OCI-LY3 (cell line): Measurements from ENCODE around the gene ABLIM2.
A peak's percentile ranks its signal among the peaks of the same experiment; 100 is the strongest.

Experiments used
- H2AFZ ChIP-seq: fragments of 200-600, 300-600 bp; shearing (Covaris generic); 2 replicates; pipeline ENCODE4 v1.6.0; 2014; ENCODE audit warnings: antibody characterized with exemption, low read depth, low read length
- H3K27ac ChIP-seq: fragments of 200-600, 300-600 bp; sonication (generic); 2 replicates; pipeline ENCODE4 v1.5.1; 2014; ENCODE audit warnings: mild to moderate bottlenecking, low read length, moderate library complexity, mixed read lengths
- H3K27me3 ChIP-seq: fragments of 200-600, 300-600 bp; sonication (generic); 2 replicates; pipeline ENCODE4 v1.6.1; 2014; ENCODE audit warnings: low read depth, low read length, mixed read lengths
- H3K36me3 ChIP-seq: fragments of 200-600, 300-600 bp; sonication (generic); replicated peaks from 2 replicates; pipeline ENCODE3; 2014; ENCODE audit warnings: low read depth, low read length, mixed read lengths
- H3K4me1 ChIP-seq: fragments of 300-600, 200-600 bp; sonication (generic); 2 replicates; pipeline ENCODE4 v1.6.1; 2014; ENCODE audit warnings: low read length, mixed read lengths
- H3K4me2 ChIP-seq: fragments of 200-600, 300-600 bp; sonication (generic); 2 replicates; pipeline ENCODE4 v1.6.1; 2014; ENCODE audit warnings: low read length, mixed read lengths
- H3K4me3 ChIP-seq: fragments of 300-600, 200-600 bp; sonication (generic); 2 replicates; pipeline ENCODE4 v1.5.1; 2014; ENCODE audit warnings: antibody characterized with exemption, mild to moderate bottlenecking, low read length, moderate library complexity
- H3K79me2 ChIP-seq: fragments of 300-600, 200-600 bp; shearing (Covaris generic); 2 replicates; pipeline ENCODE4 v1.6.1; 2014; ENCODE audit warnings: mild to moderate bottlenecking, low read length, mixed read lengths
- H3K9ac ChIP-seq: fragments of 300-600, 200-600 bp; shearing (Covaris generic); 2 replicates; pipeline ENCODE4 v1.6.0; 2014; ENCODE audit warnings: mild to moderate bottlenecking, low read length, moderate library complexity
- H3K9me3 ChIP-seq: fragments of 200-600, 300-600 bp; shearing (Covaris generic); 2 replicates; pipeline ENCODE4 v1.6.1; 2014; ENCODE audit warnings: low read length, mixed read lengths; ENCODE audit not compliant: insufficient read depth
- H4K20me1 ChIP-seq: fragments of 200-600, 300-600 bp; sonication (generic); 2 replicates; pipeline ENCODE4 v1.6.1; 2016; ENCODE audit warnings: low read length, mixed read lengths; ENCODE audit not compliant: insufficient read depth
- EZH2phosphoT487 ChIP-seq: fragments of 200-600 bp; shearing (Covaris generic); IDR thresholded peaks from 2 replicates; pipeline ENCODE4 v1.6.1; 2018; ENCODE audit warnings: antibody characterized with exemption, mixed run types, low read depth
- TF ChIP-seq, protein P1 (sequence below): fragments of 200-600, 300-600 bp; sonication (generic); IDR thresholded peaks from 2 replicates; pipeline ENCODE4 v1.5.1; 2014; ENCODE audit warnings: antibody characterized with exemption, low read length, low read depth

ABLIM2 gene

DNA sequence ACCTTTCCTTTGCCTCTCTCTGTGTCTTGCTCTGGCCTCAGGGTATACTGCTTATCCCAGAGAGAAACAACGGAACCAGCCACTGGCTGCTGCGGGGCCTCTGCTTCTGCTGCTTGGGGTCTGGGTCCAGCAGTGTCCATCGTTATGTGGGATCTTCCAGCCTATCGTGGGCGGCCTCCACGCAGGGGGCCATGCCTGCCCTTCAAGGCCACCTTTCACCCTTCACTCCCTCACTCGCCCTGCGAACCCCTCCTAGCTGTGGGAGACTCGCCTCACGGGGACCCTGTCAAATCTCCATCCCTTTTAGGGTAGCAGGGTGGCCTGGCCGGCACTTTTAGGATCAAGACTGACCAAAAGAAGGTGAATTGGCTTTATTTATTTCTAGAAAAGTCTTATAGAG is 19.3 kb upstream of the ABLIM2 start:
- Histone ChIP-seq H3K4me2 (no peak overlapping the region), H3K27me3 (peaks cover 12% of the 10 kb centered on the region), H3K79me2 (no peaks in the 10 kb centered on the region), H3K9ac (no peak overlapping the region), H3K9me3 (no peaks in the 10 kb centered on the region), H3K4me3 (no peak overlapping the region), H2AFZ (no peak overlapping the region), H4K20me1 (no peaks in the 10 kb centered on the region), H3K27ac (no peak overlapping the region), H3K4me1 (peaks cover 6% of the 10 kb centered on the region; the same call in 1 of the 2 replicates), H3K36me3 (no peaks in the 10 kb centered on the region)
- TF ChIP-seq EZH2phosphoT487, result no peak
- TF ChIP-seq, protein P1, sequence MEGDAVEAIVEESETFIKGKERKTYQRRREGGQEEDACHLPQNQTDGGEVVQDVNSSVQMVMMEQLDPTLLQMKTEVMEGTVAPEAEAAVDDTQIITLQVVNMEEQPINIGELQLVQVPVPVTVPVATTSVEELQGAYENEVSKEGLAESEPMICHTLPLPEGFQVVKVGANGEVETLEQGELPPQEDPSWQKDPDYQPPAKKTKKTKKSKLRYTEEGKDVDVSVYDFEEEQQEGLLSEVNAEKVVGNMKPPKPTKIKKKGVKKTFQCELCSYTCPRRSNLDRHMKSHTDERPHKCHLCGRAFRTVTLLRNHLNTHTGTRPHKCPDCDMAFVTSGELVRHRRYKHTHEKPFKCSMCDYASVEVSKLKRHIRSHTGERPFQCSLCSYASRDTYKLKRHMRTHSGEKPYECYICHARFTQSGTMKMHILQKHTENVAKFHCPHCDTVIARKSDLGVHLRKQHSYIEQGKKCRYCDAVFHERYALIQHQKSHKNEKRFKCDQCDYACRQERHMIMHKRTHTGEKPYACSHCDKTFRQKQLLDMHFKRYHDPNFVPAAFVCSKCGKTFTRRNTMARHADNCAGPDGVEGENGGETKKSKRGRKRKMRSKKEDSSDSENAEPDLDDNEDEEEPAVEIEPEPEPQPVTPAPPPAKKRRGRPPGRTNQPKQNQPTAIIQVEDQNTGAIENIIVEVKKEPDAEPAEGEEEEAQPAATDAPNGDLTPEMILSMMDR, result no peak

DNA sequence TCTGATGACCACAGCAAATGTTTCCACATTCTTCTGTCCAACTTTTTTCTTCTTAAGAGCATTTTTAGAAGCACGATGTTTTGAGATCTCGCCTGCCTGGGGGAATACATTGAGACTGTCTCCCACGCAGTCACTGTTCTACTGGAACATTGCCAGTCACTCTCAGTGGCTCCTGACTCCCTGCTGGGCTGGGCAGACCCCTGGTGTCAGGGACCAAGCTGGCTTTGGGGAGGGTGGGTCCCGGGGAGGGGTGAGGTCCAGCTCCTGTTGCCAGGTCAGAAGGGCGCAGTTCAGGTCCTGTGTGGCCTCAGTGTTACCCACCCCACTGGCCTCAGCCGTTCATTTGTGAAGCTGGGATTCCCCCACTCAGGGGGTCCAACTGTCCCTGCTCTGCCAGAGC is 18.9 kb upstream of the ABLIM2 start:
- Histone ChIP-seq H3K4me3 (no peak overlapping the region), H3K4me1 (peaks cover 8% of the 10 kb centered on the region), H3K27me3 (peaks cover 12% of the 10 kb centered on the region), H3K79me2 (no peaks in the 10 kb centered on the region), H3K9ac (no peak overlapping the region), H3K9me3 (no peaks in the 10 kb centered on the region), H4K20me1 (no peaks in the 10 kb centered on the region), H2AFZ (no peak overlapping the region), H3K4me2 (no peak overlapping the region), H3K27ac (no peak overlapping the region), H3K36me3 (no peaks in the 10 kb centered on the region)
- TF ChIP-seq EZH2phosphoT487, result no peak
- TF ChIP-seq, protein P1, result no peak

DNA sequence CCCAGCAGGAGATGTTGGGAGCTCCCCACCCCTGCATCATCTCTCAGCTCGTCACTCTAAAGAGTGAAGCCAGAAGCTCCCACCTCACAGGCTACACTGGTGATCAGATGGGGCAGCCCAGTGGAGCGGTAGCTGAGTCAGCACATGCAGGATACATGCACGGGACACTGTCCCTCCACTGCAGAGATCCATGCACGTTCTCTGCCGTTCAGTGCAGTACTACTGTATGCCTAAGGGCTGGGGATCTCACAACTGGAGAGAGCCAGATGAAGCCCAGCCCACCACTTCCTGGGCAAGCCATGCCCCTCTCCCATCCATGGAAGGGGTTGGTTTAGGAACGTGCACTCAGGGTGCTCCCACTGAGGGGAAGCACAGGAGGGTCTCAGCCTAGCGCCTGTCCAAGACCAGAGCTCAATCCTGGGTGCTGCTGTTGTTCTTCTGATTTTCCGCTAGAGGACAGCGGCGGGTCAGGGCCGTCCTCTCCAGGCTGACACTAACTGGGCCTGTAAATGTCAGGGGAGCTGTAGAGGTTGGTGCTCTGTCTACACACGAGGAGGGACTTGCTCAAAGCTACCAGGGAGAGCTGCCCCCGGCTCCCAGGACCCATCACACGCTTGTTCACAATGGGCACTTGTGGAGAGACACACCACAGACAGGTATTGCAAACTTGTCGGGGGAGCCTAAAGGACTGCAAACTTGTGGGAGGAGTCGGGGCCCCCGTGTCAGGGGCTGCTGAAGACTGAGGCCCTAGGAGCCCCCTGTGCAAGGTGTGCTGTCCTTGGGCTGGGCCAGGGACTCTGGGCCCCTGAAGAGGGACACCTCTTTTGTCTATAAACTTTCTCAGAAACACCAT is 18.2 kb upstream of the ABLIM2 start:
- Histone ChIP-seq H3K4me1 (peaks cover 16% of the 10 kb centered on the region), H3K27me3 (peaks cover 15% of the 10 kb centered on the region), H3K4me2 (peak overlapping the region; percentile 44; the same call in 1 of the 2 replicates), H3K27ac (no peak overlapping the region), H3K79me2 (no peaks in the 10 kb centered on the region), H3K36me3 (no peaks in the 10 kb centered on the region), H4K20me1 (no peaks in the 10 kb centered on the region), H3K4me3 (no peak overlapping the region), H3K9me3 (no peaks in the 10 kb centered on the region), H3K9ac (no peak overlapping the region), H2AFZ (peak overlapping the region; percentile 70; the same call in 1 of the 2 replicates)
- TF ChIP-seq EZH2phosphoT487, result no peak
- TF ChIP-seq, protein P1, result peak; percentile 86

DNA sequence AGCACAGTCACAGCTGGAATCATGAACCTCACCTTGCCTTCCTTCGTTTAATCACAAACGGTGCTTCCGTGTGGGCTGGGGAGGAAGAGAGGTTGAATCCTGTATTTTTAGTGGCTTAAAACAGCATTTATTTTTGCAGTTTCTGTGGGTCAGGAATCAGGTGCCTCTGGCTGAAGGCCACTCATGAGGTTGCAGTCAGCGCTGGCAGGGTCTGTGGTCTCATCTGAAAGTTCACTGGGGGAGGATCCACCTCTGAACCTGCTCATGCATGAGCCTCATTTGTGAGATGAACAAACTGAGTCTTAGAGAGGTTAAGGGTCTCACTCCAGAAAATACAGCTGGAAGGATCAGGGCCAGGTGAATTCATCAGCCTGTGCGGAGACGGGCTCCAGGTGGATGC is 17.1 kb upstream of the ABLIM2 start:
- no peak for TF ChIP-seq EZH2phosphoT487
- TF ChIP-seq, protein P1, result no peak
- no peak overlapping the region for H3K9ac ChIP-seq
- no peaks in the 10 kb centered on the region for H3K36me3 ChIP-seq
- no peak overlapping the region for H3K4me3 ChIP-seq
- H3K79me2 ChIP-seq, result no peaks in the 10 kb centered on the region
- no peaks in the 10 kb centered on the region for H4K20me1 ChIP-seq
- no peaks in the 10 kb centered on the region for H3K9me3 ChIP-seq
- no peak overlapping the region for H2AFZ ChIP-seq
- H3K4me2 ChIP-seq, result no peak overlapping the region
- H3K4me1 ChIP-seq, result peaks cover 18% of the 10 kb centered on the region
- peaks cover 21% of the 10 kb centered on the region for H3K27me3 ChIP-seq
- H3K27ac ChIP-seq, result no peak overlapping the region
